Bone marrow (tissue), 2 donors: ENCODE data around the gene ZNF177.

ENCODE experiments used
- DNase-seq, 2 donors: peaks; one replicate each; lab custom pipeline; 2025; lab: John Stamatoyannopoulos, UW

Gene ZNF177

GRCh38 chr19:9430444-9430843 lies 67.6 kb downstream of the ZNF177 start:
- DNase-seq, result no peak

- no peak for DNase-seq
Measured at GRCh38 chr19:9431475-9431874, 68.7 kb downstream of the ZNF177 start.
